Measurements from ENCODE around the gene FAM120AOS. TPM values are rescaled to one million over a fixed set of nuclear protein-coding genes. Genes with fewer than 3 reads are reported as not detected.

Gene FAM120AOS
- total and polyA plus RNA-seq, 12 donors = 21.1 to 39.9 (median 31.5) TPM

DNA sequence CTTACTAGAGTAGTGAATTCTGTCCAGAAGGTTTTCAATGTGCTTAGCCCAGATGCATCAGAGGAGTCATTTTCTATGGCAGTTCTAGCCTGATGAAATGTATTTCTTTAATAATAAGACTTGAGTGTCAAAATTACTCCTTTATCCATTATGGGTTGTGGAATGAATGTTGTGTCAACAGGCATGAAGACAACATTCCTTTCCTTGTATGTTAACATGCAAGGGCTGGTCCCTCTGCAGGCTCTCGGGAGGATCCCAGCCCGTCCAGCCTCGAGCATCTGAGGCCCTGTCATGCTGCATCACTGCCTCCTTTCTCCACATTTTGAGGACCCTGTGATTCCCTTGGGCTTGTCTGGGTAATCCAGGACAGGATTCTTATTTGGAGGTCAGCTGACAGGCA lies 42.9 kb upstream of the FAM120AOS start:
- intact Hi-C loops (cut with DNase I) = no loop called here
- TF ChIP-seq CTCF (IDR thresholded peaks at IDR 0.05) = no peak
- Histone ChIP-seq H3K36me3 (peaks cover 0 to 71% (median 15%) of the 10 kb centered on the region in 9 donors), H3K27me3 (no peaks in the 10 kb centered on the region), H3K4me3 (no peak overlapping the region), H3K27ac (no peak overlapping the region), H3K9me3 (no peaks in the 10 kb centered on the region), H3K4me1 (peaks cover 0 to 52% (median 29%) of the 10 kb centered on the region in 9 donors)
- WGBS, 2 donors = 57 to 82% methylated on average over 3 of the region's 3 CpGs
- no peak for DNase-seq
- ATAC-seq = no peak

DNA sequence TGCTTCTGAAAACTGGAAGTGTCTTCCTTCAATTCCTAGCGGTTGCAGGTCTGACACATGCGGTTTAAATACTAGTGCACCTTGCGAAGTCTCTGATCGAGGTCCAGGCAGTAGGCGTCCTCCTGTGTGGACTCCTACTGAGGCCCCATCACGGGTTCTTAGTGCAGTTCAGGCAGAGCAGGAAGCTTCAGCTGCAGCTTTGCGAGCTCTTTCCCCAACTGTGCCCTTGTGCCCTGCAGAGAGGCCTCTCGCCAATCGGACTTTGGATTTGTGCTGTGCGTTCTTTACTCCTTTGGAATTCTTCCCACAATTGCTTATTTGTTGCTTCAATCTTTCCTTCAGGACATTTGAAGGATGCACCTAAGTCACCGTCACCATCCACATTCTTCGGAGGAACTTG lies 40.6 kb upstream of the FAM120AOS start:
- Histone ChIP-seq H3K36me3 (peaks cover 0 to 66% (median 15%) of the 10 kb centered on the region in 9 donors), H3K27me3 (no peaks in the 10 kb centered on the region), H3K27ac (no peak overlapping the region), H3K4me3 (no peak overlapping the region), H3K9me3 (no peaks in the 10 kb centered on the region), H3K4me1 (peaks cover 0 to 47% (median 29%) of the 10 kb centered on the region in 9 donors)
- no peak for ATAC-seq
- DNase-seq = no peak
- WGBS, 2 donors = 97 to 98% methylated on average over 12 of the region's 12 CpGs
- no peak for TF ChIP-seq CTCF (IDR thresholded peaks at IDR 0.05)
- intact Hi-C loops (cut with DNase I) = no loop called here

DNA sequence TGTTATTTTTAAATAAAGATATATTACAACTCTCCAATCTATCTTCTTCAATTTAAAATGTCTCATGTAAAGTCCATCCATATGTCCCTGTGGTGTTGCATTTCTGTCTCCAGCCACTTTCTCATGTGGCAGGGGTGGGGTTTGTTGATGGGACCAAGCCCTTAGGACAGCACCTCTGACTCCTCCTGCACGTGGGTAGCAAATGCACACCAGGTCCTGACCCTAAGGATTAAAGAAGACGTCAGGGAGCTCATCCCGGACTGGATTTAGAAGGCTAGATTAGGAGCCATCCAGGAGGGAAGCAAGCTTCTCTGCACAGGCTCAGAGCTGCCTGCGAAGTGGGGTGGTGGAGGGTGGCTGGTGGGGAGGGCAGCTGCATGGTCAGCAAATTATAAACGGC lies 38.9 kb upstream of the FAM120AOS start:
- no peak for TF ChIP-seq CTCF (IDR thresholded peaks at IDR 0.05)
- Histone ChIP-seq H3K4me3 (no peak overlapping the region), H3K36me3 (peaks cover 0 to 61% (median 5%) of the 10 kb centered on the region in 9 donors), H3K27me3 (no peaks in the 10 kb centered on the region), H3K9me3 (no peaks in the 10 kb centered on the region), H3K27ac (no peak overlapping the region), H3K4me1 (peaks cover 0 to 55% (median 29%) of the 10 kb centered on the region in 9 donors)
- ATAC-seq (peak in 4 of 8 donors; percentile 22 to 46 (median 32)), DNase-seq (no peak)
- intact Hi-C loops (cut with DNase I) = no loop called here
- WGBS, 2 donors = 33 to 46% methylated on average over 5 of the region's 5 CpGs

GRCh38 chr9:93491593-93492232 lies 38.3 kb upstream of the FAM120AOS start:
- 80 to 81% methylated on average over 3 of the region's 3 CpGs for WGBS, 2 donors
- TF ChIP-seq CTCF (IDR thresholded peaks at IDR 0.05) = no peak
- intact Hi-C loops (cut with DNase I) = no loop called here
- Histone ChIP-seq H3K36me3 (peaks cover 0 to 59% (median 0%) of the 10 kb centered on the region in 9 donors), H3K27ac (peak overlapping the region in 1 of 10 donors; percentile 13), H3K4me3 (no peak overlapping the region), H3K9me3 (no peaks in the 10 kb centered on the region), H3K4me1 (peaks cover 0 to 61% (median 32%) of the 10 kb centered on the region in 9 donors), H3K27me3 (no peaks in the 10 kb centered on the region)
- no peak for DNase-seq
- peak in 2 of 8 donors; percentile 41 to 46 for ATAC-seq
